ENCODE measurements around the gene TMEM163. TPM values are rescaled to one million over a fixed set of nuclear protein-coding genes. Genes with fewer than 3 reads are reported as not detected.
"Not testable (repeated sequence)": the region's sequence is repeated elsewhere in the genome, so short reads cannot be mapped to it uniquely, and the experiment has no call there.

The TMEM163 gene
- total RNA-seq, 1 donor from 2014 or later = 0.95 TPM

DNA sequence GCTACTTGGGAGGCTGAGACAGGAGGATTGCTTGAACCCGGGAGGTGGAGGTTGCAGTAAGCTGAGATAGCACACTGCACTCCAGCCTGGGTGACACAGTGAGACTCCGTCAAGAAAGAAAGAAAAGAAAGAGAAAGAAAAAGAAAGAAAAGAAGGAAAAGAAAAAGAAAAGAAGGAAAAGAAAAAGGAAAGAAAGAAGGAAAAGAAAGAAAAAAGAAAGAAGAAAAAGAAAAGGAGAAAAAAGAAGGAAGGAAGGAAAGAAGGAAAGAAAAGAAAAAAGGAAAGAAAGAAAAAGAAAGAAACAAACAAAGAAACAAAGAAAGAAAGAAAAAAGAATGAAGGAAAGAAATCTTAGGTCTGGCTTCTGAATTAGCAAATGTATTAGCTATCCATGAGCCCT is 150.4 kb downstream of the TMEM163 start:
- H3K4me3 Mint-ChIP-seq = no peak overlapping the region
- no peaks in the 10 kb centered on the region for H3K9me3 Mint-ChIP-seq
- H3K27ac ChIP-seq = no peak overlapping the region
- H3F3A ChIP-seq (ENCODE audit: low read depth) = no peaks in the 10 kb centered on the region
- H3K9ac ChIP-seq = no peak overlapping the region
- no peaks in the 10 kb centered on the region for H3K4me1 ChIP-seq
- peaks cover 3% of the 10 kb centered on the region for H3K4me1 Mint-ChIP-seq
- H2AFZ ChIP-seq (replicated peaks) = no peak overlapping the region
- no peak for DNase-seq (ENCODE audit: low spot score)
- no peaks in the 10 kb centered on the region for H3K79me2 ChIP-seq (ENCODE audit: low read depth)
- H3K9me3 ChIP-seq (ENCODE audit: low read depth) = no peaks in the 10 kb centered on the region
- no peaks in the 10 kb centered on the region for H3K27me3 ChIP-seq
- TF ChIP-seq EZH2phosphoT487 (IDR thresholded peaks at IDR 0.05) = no peak
- TF ChIP-seq, protein P1, sequence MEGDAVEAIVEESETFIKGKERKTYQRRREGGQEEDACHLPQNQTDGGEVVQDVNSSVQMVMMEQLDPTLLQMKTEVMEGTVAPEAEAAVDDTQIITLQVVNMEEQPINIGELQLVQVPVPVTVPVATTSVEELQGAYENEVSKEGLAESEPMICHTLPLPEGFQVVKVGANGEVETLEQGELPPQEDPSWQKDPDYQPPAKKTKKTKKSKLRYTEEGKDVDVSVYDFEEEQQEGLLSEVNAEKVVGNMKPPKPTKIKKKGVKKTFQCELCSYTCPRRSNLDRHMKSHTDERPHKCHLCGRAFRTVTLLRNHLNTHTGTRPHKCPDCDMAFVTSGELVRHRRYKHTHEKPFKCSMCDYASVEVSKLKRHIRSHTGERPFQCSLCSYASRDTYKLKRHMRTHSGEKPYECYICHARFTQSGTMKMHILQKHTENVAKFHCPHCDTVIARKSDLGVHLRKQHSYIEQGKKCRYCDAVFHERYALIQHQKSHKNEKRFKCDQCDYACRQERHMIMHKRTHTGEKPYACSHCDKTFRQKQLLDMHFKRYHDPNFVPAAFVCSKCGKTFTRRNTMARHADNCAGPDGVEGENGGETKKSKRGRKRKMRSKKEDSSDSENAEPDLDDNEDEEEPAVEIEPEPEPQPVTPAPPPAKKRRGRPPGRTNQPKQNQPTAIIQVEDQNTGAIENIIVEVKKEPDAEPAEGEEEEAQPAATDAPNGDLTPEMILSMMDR (IDR thresholded peaks at IDR 0.05) = no peak
- no peak for TF ChIP-seq EZH2 (IDR thresholded peaks at IDR 0.05)
- H4K20me1 ChIP-seq (ENCODE audit: low read depth) = no peaks in the 10 kb centered on the region
- no peaks in the 10 kb centered on the region for H3K27me3 Mint-ChIP-seq (ENCODE audit: insufficient read depth, low read depth)
- no peak overlapping the region for H3K4me3 ChIP-seq
- H3K36me3 Mint-ChIP-seq = no peaks in the 10 kb centered on the region
- no peak overlapping the region for H3K27ac Mint-ChIP-seq
- no peak overlapping the region for H3K4me2 ChIP-seq
- no peaks in the 10 kb centered on the region for H3K36me3 ChIP-seq

DNA sequence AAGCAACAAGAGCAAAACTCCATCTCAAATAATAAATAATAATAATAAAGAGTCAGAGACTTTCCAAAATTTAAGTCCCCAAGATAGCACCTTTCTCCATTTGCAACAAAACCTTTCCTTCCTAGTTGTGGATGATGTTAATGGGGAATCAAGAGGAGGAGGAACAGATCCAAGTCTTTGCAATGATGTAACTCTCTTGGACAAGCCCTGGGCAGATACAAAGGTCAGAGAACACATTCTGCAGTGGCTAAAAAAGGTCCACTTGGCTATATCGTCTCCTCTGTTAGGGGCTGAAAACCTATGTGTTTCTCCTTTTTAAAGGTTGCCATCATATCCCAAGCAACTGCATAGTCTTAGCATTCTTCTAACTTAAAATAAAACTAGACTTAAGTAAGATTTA is 151.1 kb downstream of the TMEM163 start:
- Histone ChIP-seq H3K9ac (no peak overlapping the region), H3K4me1 (no peaks in the 10 kb centered on the region), H3K4me3 (no peak overlapping the region), H3K36me3 (no peaks in the 10 kb centered on the region), H3K27me3 (no peaks in the 10 kb centered on the region), H3K4me2 (no peak overlapping the region), H3F3A (ENCODE audit: low read depth) (no peaks in the 10 kb centered on the region), H4K20me1 (ENCODE audit: low read depth) (no peaks in the 10 kb centered on the region), H3K79me2 (ENCODE audit: low read depth) (no peaks in the 10 kb centered on the region), H3K9me3 (ENCODE audit: low read depth) (no peaks in the 10 kb centered on the region), H2AFZ (replicated peaks) (no peak overlapping the region), H3K27ac (no peak overlapping the region)
- TF ChIP-seq EZH2phosphoT487 (IDR thresholded peaks at IDR 0.05) (no peak), EZH2 (IDR thresholded peaks at IDR 0.05) (no peak)
- TF ChIP-seq, protein P1 (IDR thresholded peaks at IDR 0.05) = no peak
- Mint-ChIP-seq H3K27me3 (ENCODE audit: insufficient read depth, low read depth) (no peaks in the 10 kb centered on the region), H3K27ac (no peak overlapping the region), H3K4me1 (no peaks in the 10 kb centered on the region), H3K36me3 (no peaks in the 10 kb centered on the region), H3K4me3 (no peak overlapping the region), H3K9me3 (no peaks in the 10 kb centered on the region)
- no peak for DNase-seq (ENCODE audit: low spot score)

DNA sequence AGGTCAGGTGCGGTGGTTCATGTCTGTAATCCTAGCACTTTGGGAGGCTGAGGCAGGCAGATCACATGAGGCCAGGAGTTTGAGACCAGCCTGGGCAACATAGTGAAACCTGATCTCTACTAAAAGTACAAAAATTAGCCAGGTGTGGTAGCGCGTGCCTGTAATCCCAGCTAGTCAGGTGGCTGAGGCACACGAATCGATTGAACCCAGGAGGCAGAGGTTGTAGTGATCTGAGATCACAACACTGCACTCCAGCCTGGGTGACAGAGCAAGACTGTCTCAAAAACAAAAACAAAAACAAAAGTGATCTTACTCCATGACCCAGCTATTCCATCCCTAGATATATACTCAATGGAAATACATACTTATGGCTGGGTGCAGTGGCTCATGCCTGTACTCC is 153.8 kb downstream of the TMEM163 start:
- H3K27ac Mint-ChIP-seq; H2AFZ ChIP-seq (replicated peaks); H3K4me1 Mint-ChIP-seq; H3K79me2 ChIP-seq (ENCODE audit: low read depth); H3K27ac ChIP-seq; H3K4me3 ChIP-seq; H3K9me3 ChIP-seq (ENCODE audit: low read depth); H4K20me1 ChIP-seq (ENCODE audit: low read depth); DNase-seq (ENCODE audit: low spot score); H3K9ac ChIP-seq; H3K36me3 Mint-ChIP-seq; H3F3A ChIP-seq (ENCODE audit: low read depth); H3K4me3 Mint-ChIP-seq; H3K4me2 ChIP-seq; H3K9me3 Mint-ChIP-seq; H3K27me3 ChIP-seq; H3K27me3 Mint-ChIP-seq (ENCODE audit: insufficient read depth, low read depth); H3K36me3 ChIP-seq; H3K4me1 ChIP-seq: not testable (repeated sequence)

DNA sequence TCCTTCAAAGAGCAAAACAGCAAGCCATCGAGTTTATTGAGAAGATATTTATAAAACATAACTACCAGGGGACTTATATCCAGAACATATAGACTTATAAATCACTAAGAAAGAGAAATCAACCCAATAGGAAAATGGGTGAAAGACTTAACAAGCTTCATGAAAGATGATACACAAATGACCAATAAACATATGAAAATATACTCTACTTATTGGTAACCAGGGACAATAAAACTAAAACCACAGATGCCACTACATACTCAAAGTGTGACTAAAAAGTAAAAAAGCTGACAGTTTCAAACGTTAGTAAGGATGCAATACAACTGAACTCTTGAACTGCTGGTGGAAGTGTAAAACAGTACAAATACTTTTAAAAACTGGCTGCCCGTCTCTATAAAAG is 154.3 kb downstream of the TMEM163 start:
- no peak overlapping the region for H3K4me2 ChIP-seq
- no peak for TF ChIP-seq EZH2phosphoT487 (IDR thresholded peaks at IDR 0.05)
- no peak for TF ChIP-seq EZH2 (IDR thresholded peaks at IDR 0.05)
- TF ChIP-seq, protein P1 (IDR thresholded peaks at IDR 0.05) = no peak
- DNase-seq (ENCODE audit: low spot score) = no peak
- H3K36me3 ChIP-seq = no peaks in the 10 kb centered on the region
- no peaks in the 10 kb centered on the region for H3K4me1 ChIP-seq
- no peak overlapping the region for H3K27ac Mint-ChIP-seq
- H3K9me3 Mint-ChIP-seq = no peaks in the 10 kb centered on the region
- no peak overlapping the region for H3K4me3 Mint-ChIP-seq
- H2AFZ ChIP-seq (replicated peaks) = no peak overlapping the region
- no peak overlapping the region for H3K4me3 ChIP-seq
- H3K9ac ChIP-seq = no peak overlapping the region
- H4K20me1 ChIP-seq (ENCODE audit: low read depth) = no peaks in the 10 kb centered on the region
- peaks cover 3% of the 10 kb centered on the region for H3K27me3 Mint-ChIP-seq (ENCODE audit: insufficient read depth, low read depth)
- no peaks in the 10 kb centered on the region for H3K79me2 ChIP-seq (ENCODE audit: low read depth)
- no peaks in the 10 kb centered on the region for H3F3A ChIP-seq (ENCODE audit: low read depth)
- H3K36me3 Mint-ChIP-seq = no peaks in the 10 kb centered on the region
- no peaks in the 10 kb centered on the region for H3K4me1 Mint-ChIP-seq
- H3K9me3 ChIP-seq (ENCODE audit: low read depth) = no peaks in the 10 kb centered on the region
- no peak overlapping the region for H3K27ac ChIP-seq
- H3K27me3 ChIP-seq = no peaks in the 10 kb centered on the region

All from neural progenitor cell (in vitro differentiated cells).